Liver (tissue), 9 donors: ENCODE results near the gene KLHL14. TPM values are rescaled to one million over a fixed set of nuclear protein-coding genes. Genes with fewer than 3 reads are reported as not detected.
"Not testable (repeated sequence)": the region's sequence is repeated elsewhere in the genome, so short reads cannot be mapped to it uniquely, and the experiment has no call there.

Source experiments
- DNase-seq: peaks from one replicate; pipeline ENCODE4 v3.0.0-alpha.2; 2017; ENCODE audit warnings: low spot score
- H3K27ac ChIP-seq, 2 donors: one replicate each; pipeline ENCODE4 v1.7.0; 2013; ENCODE audit warnings: inconsistent platforms in 2 of 2, low read length in 2 of 2, control low read depth in 1 of 2, low read depth in 1 of 2, mild to moderate bottlenecking in 1 of 2
- H3K27me3 ChIP-seq, 4 donors: one replicate each; pipeline versions ENCODE4 v1.6.1 to v1.7.0; 2013; ENCODE audit warnings: low read length in 3 of 4, inconsistent platforms in 1 of 4, mild to moderate bottlenecking in 1 of 4, moderate library complexity in 1 of 4; ENCODE audit not compliant: control insufficient read depth in 4 of 4, insufficient read depth in 4 of 4
- H3K36me3 ChIP-seq, 4 donors: one replicate each; pipeline versions ENCODE4 v1.6.1 to v1.7.0; 2013; ENCODE audit warnings: low read length in 3 of 4, mild to moderate bottlenecking in 3 of 4, low read depth in 1 of 4, moderate library complexity in 1 of 4; ENCODE audit not compliant: control insufficient read depth in 4 of 4, insufficient read depth in 3 of 4
- H3K4me1 ChIP-seq, 4 donors: one replicate each; pipeline versions ENCODE4 v1.6.1 to v1.7.0; 2013; ENCODE audit warnings: low read length in 3 of 4, mild to moderate bottlenecking in 3 of 4, moderate library complexity in 1 of 4; ENCODE audit not compliant: control insufficient read depth in 4 of 4, insufficient read depth in 4 of 4
- H3K4me3 ChIP-seq, 3 donors: one replicate each; pipeline versions ENCODE4 v1.6.1 to v1.7.0; 2013; ENCODE audit warnings: low read length in 3 of 3, control low read depth in 1 of 3, low read depth in 1 of 3, mild to moderate bottlenecking in 1 of 3
- H3K9ac ChIP-seq, 2 donors: one replicate each; pipeline ENCODE4 v1.7.0; 2013; ENCODE audit warnings: low read length in 2 of 2, mild to moderate bottlenecking in 2 of 2, moderate library complexity in 2 of 2, control low read depth in 1 of 2, low read depth in 1 of 2
- H3K9me3 ChIP-seq, 4 donors: one replicate each; pipeline versions ENCODE4 v1.6.1 to v1.7.0; 2013; ENCODE audit warnings: low read length in 3 of 4; ENCODE audit not compliant: control insufficient read depth in 4 of 4
- ATF3 ChIP-seq: IDR thresholded peaks from 2 replicates; pipeline ENCODE4 v1.6.1; 2016; ENCODE audit warnings: antibody characterized with exemption
- CTCF ChIP-seq: fragments of 150-350 bp; IDR thresholded peaks from 2 replicates; pipeline ENCODE4 v1.5.1; 2017; ENCODE audit warnings: improper control_type of control experiment, low read depth, low read length; ENCODE audit not compliant: missing input control
- EGR1 ChIP-seq, 2 donors: IDR thresholded peaks; 2 replicates each; pipeline ENCODE4 v1.6.1; 2016 to 2018; ENCODE audit warnings: antibody characterized with exemption in 2 of 2, low read depth in 2 of 2
- FOXA1 ChIP-seq: IDR thresholded peaks from 2 replicates; pipeline ENCODE4 v1.6.1; 2016; ENCODE audit warnings: antibody characterized with exemption
- FOXA2 ChIP-seq: IDR thresholded peaks from 2 replicates; pipeline ENCODE4 v1.6.1; 2016; ENCODE audit warnings: antibody characterized with exemption
- GABPA ChIP-seq, 2 donors: IDR thresholded peaks in 1 of 2; conservative IDR thresholded peaks in 1 of 2; 2 replicates each; pipeline ENCODE4 v1.6.1; 2016; ENCODE audit warnings: antibody characterized with exemption in 2 of 2, mild to moderate bottlenecking in 1 of 2, moderate library complexity in 1 of 2
- HNF4A ChIP-seq, 2 donors: conservative IDR thresholded peaks; 2 replicates each; pipeline ENCODE4 v1.6.1; 2016; ENCODE audit warnings: antibody characterized with exemption in 2 of 2, mild to moderate bottlenecking in 2 of 2
- HNF4G ChIP-seq: IDR thresholded peaks from 2 replicates; pipeline ENCODE4 v1.6.1; 2016; ENCODE audit warnings: antibody characterized with exemption
- JUND ChIP-seq, 2 donors: IDR thresholded peaks; 2 replicates each; pipeline ENCODE4 v1.6.1; 2016; ENCODE audit warnings: antibody characterized with exemption in 2 of 2
- MAX ChIP-seq: IDR thresholded peaks from 2 replicates; pipeline ENCODE4 v1.6.1; 2016; ENCODE audit warnings: antibody characterized with exemption
- NR2F2 ChIP-seq: IDR thresholded peaks from 2 replicates; pipeline ENCODE4 v1.6.1; 2016; ENCODE audit warnings: antibody characterized with exemption
- REST ChIP-seq: IDR thresholded peaks from 2 replicates; pipeline ENCODE4 v1.6.1; 2016; ENCODE audit warnings: antibody characterized with exemption, mild to moderate bottlenecking
- RXRA ChIP-seq, 2 donors: IDR thresholded peaks; 2 replicates each; pipeline ENCODE4 v1.6.1; 2017 to 2018; ENCODE audit warnings: antibody characterized with exemption in 2 of 2, mild to moderate bottlenecking in 1 of 2
- SP1 ChIP-seq: IDR thresholded peaks from 2 replicates; pipeline ENCODE4 v1.6.1; 2018; ENCODE audit warnings: antibody characterized with exemption, mild to moderate bottlenecking
- TAF1 ChIP-seq: conservative IDR thresholded peaks from 2 replicates; pipeline ENCODE4 v1.6.1; 2016; ENCODE audit warnings: antibody characterized with exemption, mild to moderate bottlenecking
- YY1 ChIP-seq: IDR thresholded peaks from 2 replicates; pipeline ENCODE4 v1.6.1; 2016; ENCODE audit warnings: antibody characterized with exemption, mild to moderate bottlenecking
- WGBS: extraction: QIAGEN DNeasy Blood & Tissue Kit; methylation state at CpG from one replicate; pipeline ENCODE4 v1.1.7; 2013; 5-methylcytosine and 5-hydroxymethylcytosine counted together
- polyA plus RNA-seq, 2 donors: library from polyadenylated mRNA; stranded (reverse) in 1 of 2; unstranded in 1 of 2; fragments of 200-250 nt in 1 of 2; fragments of >200 nt in 1 of 2; fragmentation: Nextera tagmentation in 1 of 2; extraction: Ambion mirVana in 1 of 2; gene quantifications; one replicate each; pipeline versions ENCODE4 v1.2.1 to v1.2.3, GENCODE V29; 2013 to 2015
- total RNA-seq, 2 donors: library from RNA; depleted of rRNA; stranded (reverse); fragments of >200 nt; gene quantifications; one replicate each; pipeline ENCODE4 v1.2.3, GENCODE V29; 2014
- donor health status: healthy.
- donor health status: healthy.
- donor health status: healthy.
- donor health status: healthy.
- donor health status: healthy.

KLHL14 gene
- total and polyA plus RNA-seq, 4 donors = 0.02 to 1.1 (median 0.15) TPM

- Histone ChIP-seq H3K27ac (no peak overlapping the region), H3K4me1 (no peaks in the 10 kb centered on the region), H3K9me3 (no peaks in the 10 kb centered on the region), H3K9ac (no peak overlapping the region), H3K36me3 (peaks cover 0 to 2% (median 0%) of the 10 kb centered on the region in 4 donors), H3K4me3 (no peak overlapping the region), H3K27me3 (no peaks in the 10 kb centered on the region)
- no peak for DNase-seq
- 91% methylated on average over 1 of the region's 1 CpG for WGBS
- TF ChIP-seq SP1 (no peak), FOXA2 (no peak), RXRA (IDR thresholded peaks at IDR 0.05) (no peak), FOXA1 (no peak), HNF4G (no peak), ATF3 (no peak), TAF1 (no peak), EGR1 (IDR thresholded peaks at IDR 0.05; ENCODE audit: low read depth in 2 of 2) (no peak), YY1 (no peak), REST (no peak), MAX (no peak), GABPA (IDR thresholded peaks at IDR 0.05 in 1 of 2, conservative IDR thresholded peaks at IDR 0.05 in 1 of 2) (no peak)
Observed at GRCh38 chr18:32668956-32669355, 103.9 kb downstream of the KLHL14 start.

GRCh38 chr18:32661486-32662299 lies 111.1 kb downstream of the KLHL14 start:
- Histone ChIP-seq H3K9me3 (no peaks in the 10 kb centered on the region), H3K27ac (no peak overlapping the region), H3K27me3 (no peaks in the 10 kb centered on the region), H3K9ac (no peak overlapping the region), H3K36me3 (no peaks in the 10 kb centered on the region), H3K4me1 (no peaks in the 10 kb centered on the region), H3K4me3 (no peak overlapping the region)
- TF ChIP-seq RXRA (IDR thresholded peaks at IDR 0.05) = no peak
- no peak for TF ChIP-seq FOXA1
- TF ChIP-seq YY1 = no peak
- no peak for TF ChIP-seq NR2F2
- TF ChIP-seq JUND (IDR thresholded peaks at IDR 0.05) = no peak
- TF ChIP-seq HNF4G = no peak
- TF ChIP-seq TAF1 = no peak
- TF ChIP-seq HNF4A (conservative IDR thresholded peaks at IDR 0.05) = no peak
- TF ChIP-seq SP1 = no peak
- TF ChIP-seq MAX = no peak
- no peak for TF ChIP-seq FOXA2
- TF ChIP-seq CTCF = no peak
- no peak for TF ChIP-seq GABPA (IDR thresholded peaks at IDR 0.05 in 1 of 2, conservative IDR thresholded peaks at IDR 0.05 in 1 of 2)
- TF ChIP-seq ATF3 = no peak
- TF ChIP-seq REST = no peak
- DNase-seq = no peak
- WGBS = 70% methylated on average over 2 of the region's 2 CpGs

- WGBS = 86% methylated on average over 3 of the region's 3 CpGs
- not testable (repeated sequence) for H3K27ac ChIP-seq, H3K4me1 ChIP-seq, H3K9me3 ChIP-seq, H3K4me3 ChIP-seq, H3K36me3 ChIP-seq, H3K27me3 ChIP-seq, DNase-seq, H3K9ac ChIP-seq
Observed at GRCh38 chr18:32654507-32654906, 118.3 kb downstream of the KLHL14 start.
